Glutamatergic neuron (in vitro differentiated cells): Measurements from ENCODE around the gene C4orf17. TPM values are rescaled to one million over a fixed set of nuclear protein-coding genes. Genes with fewer than 3 reads are reported as not detected.

Source experiments
- DNase-seq: peaks from one replicate; pipeline ENCODE4 v3.0.0; 2022
- H3K27ac Mint-ChIP-seq: one replicate; pipeline ENCODE4 v1.8.0; 2020; ENCODE audit warnings: mild to moderate bottlenecking, mixed read lengths, inconsistent platforms; ENCODE audit not compliant: unreplicated experiment
- H3K27me3 Mint-ChIP-seq: one replicate; pipeline ENCODE4 v1.8.0; 2020; ENCODE audit warnings: mild to moderate bottlenecking, moderate library complexity, mixed read lengths, inconsistent platforms; ENCODE audit not compliant: unreplicated experiment
- H3K36me3 Mint-ChIP-seq: one replicate; pipeline ENCODE4 v1.8.0; 2020; ENCODE audit warnings: mild to moderate bottlenecking, mixed read lengths, inconsistent platforms; ENCODE audit not compliant: unreplicated experiment
- H3K4me1 Mint-ChIP-seq: one replicate; pipeline ENCODE4 v1.8.0; 2020; ENCODE audit warnings: mild to moderate bottlenecking, low read depth, mixed read lengths, inconsistent platforms; ENCODE audit not compliant: unreplicated experiment
- H3K4me3 Mint-ChIP-seq: one replicate; pipeline ENCODE4 v1.8.0; 2020; ENCODE audit warnings: mild to moderate bottlenecking, mixed read lengths, inconsistent platforms; ENCODE audit not compliant: unreplicated experiment
- H3K9me3 Mint-ChIP-seq: one replicate; pipeline ENCODE4 v1.8.0; 2020; ENCODE audit warnings: mild to moderate bottlenecking, moderate library complexity, mixed read lengths, inconsistent platforms; ENCODE audit not compliant: unreplicated experiment
- CTCF ChIP-seq: fragments of 200-600 bp; sonication (generic); IDR thresholded peaks from one replicate; pipeline ENCODE4 v1.5.0; 2021; ENCODE audit not compliant: partially characterized antibody, unreplicated experiment
- total RNA-seq: library from RNA; stranded (reverse); fragmentation: NEBNext Ultra II Directional; extraction: Animal tissue kit (Norgen Biotek cat#: 25700); gene quantifications from one replicate; pipeline ENCODE4 v1.2.1, GENCODE V29; 2021; ENCODE audit not compliant: unreplicated experiment

The C4orf17 gene
- total RNA-seq, 1 donor from 2014 or later, result not detected

GRCh38 chr4:99563310-99564186 lies 52.7 kb downstream of the C4orf17 start, which contains the start of gene TRMT10A:
TRMT10A (minus strand) TSS chr4:99564039; CDS start chr4:99559338, 4,701 bp downstream.
- H3K9me3 Mint-ChIP-seq, result peaks cover 8% of the 10 kb centered on the region
- H3K27me3 Mint-ChIP-seq, result peaks cover 6% of the 10 kb centered on the region
- H3K36me3 Mint-ChIP-seq, result no peaks in the 10 kb centered on the region
- no peak for TF ChIP-seq CTCF
- H3K4me1 Mint-ChIP-seq, result peaks cover 5% of the 10 kb centered on the region
- DNase-seq, result peak; percentile 95
- H3K4me3 Mint-ChIP-seq, result peak within 1 kb of the TSS; percentile 96
- peak within 1 kb of the TSS; percentile 99 for H3K27ac Mint-ChIP-seq

GRCh38 chr4:99564921-99565320 lies 54.1 kb downstream of the C4orf17 start:
- peaks cover 8% of the 10 kb centered on the region for H3K9me3 Mint-ChIP-seq
- H3K4me3 Mint-ChIP-seq, result peak overlapping the region; percentile 26
- H3K27me3 Mint-ChIP-seq, result peaks cover 6% of the 10 kb centered on the region
- no peak for TF ChIP-seq CTCF
- no peak for DNase-seq
- peaks cover 5% of the 10 kb centered on the region for H3K4me1 Mint-ChIP-seq
- no peaks in the 10 kb centered on the region for H3K36me3 Mint-ChIP-seq
- H3K27ac Mint-ChIP-seq, result no peak overlapping the region

DNA sequence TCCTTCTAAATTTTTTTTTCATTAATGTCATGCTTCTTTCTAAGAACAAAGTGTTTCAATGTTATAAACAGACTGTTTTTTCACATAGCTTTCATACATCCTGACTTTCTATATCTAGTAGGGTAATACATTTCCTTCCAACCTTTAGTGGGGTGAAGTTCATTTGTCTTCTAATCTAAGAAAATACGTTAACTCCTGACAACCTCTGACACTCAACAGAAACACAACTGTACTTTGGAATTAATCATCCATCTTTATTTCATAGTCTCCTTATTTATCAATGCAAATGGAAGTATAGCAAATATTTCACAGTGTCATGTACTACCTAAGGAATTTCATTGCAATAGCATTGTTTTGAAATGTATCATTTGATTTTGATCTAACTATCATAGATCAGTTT lies 61.1 kb downstream of the C4orf17 start:
- H3K36me3 Mint-ChIP-seq, result no peaks in the 10 kb centered on the region
- H3K27me3 Mint-ChIP-seq, result peaks cover 2% of the 10 kb centered on the region
- TF ChIP-seq CTCF, result no peak
- no peak for DNase-seq
- H3K4me1 Mint-ChIP-seq, result no peaks in the 10 kb centered on the region
- no peak overlapping the region for H3K4me3 Mint-ChIP-seq
- no peak overlapping the region for H3K27ac Mint-ChIP-seq
- no peaks in the 10 kb centered on the region for H3K9me3 Mint-ChIP-seq

- DNase-seq, result no peak
- Mint-ChIP-seq H3K27me3 (no peaks in the 10 kb centered on the region), H3K4me3 (no peak overlapping the region)
Observed at GRCh38 chr4:99572527-99573240, 61.9 kb downstream of the C4orf17 start.

More at GRCh38 chr4:99572527-99573240, 61.9 kb downstream of the C4orf17 start:
- Mint-ChIP-seq H3K27ac (no peak overlapping the region), H3K9me3 (no peaks in the 10 kb centered on the region), H3K4me1 (no peaks in the 10 kb centered on the region), H3K36me3 (no peaks in the 10 kb centered on the region)
- no peak for TF ChIP-seq CTCF
